ENCODE data around the gene CACNA1C.

CACNA1C gene

DNA sequence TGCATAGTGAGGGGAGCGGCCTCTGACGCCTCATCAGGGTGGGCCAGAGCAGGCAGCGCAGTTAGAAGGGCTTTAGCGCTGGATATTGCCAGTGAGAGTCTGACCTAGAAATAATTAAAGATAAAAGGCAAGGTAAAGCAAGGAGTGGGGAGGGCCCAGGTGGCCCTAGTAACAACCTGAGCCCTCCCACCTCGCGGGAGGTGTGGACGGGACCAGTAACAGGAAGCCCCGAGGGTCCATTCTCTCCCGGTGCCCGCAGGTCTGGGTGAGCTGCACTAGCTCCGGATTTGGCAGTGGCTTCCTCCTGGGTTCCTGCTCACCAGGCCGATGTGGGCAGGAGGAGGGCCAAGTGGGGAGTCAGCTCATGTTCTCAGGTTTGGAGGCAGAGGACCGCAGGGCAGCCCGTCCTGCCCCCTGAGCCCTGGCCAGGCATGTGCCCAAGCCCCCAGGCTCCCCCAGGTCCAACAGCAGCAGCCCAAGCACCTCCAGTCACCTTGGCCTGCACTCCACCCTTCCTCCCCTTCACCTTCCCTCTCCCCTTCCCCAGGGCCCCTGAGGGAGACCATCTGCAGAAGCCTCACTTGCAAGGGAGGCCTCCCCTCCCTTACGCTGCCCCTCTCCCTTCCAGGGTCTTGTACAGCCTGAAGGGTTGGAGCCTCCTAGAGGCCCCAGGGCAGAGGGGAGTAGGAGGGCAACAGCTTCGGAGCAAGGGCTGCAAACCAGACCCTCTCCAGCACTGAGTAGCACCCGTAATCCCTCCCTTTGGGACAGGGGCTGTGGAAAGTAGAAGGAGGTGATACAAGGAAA lies 597.7 kb downstream of the CACNA1C start:
- FAIRE-seq, result no peak
- no peak for DNase-seq (ENCODE audit: low spot score)

GRCh38 chr12:2651068-2651965 lies 598.5 kb downstream of the CACNA1C start:
- no peak for FAIRE-seq
- no peak for DNase-seq (ENCODE audit: low spot score)

DNA sequence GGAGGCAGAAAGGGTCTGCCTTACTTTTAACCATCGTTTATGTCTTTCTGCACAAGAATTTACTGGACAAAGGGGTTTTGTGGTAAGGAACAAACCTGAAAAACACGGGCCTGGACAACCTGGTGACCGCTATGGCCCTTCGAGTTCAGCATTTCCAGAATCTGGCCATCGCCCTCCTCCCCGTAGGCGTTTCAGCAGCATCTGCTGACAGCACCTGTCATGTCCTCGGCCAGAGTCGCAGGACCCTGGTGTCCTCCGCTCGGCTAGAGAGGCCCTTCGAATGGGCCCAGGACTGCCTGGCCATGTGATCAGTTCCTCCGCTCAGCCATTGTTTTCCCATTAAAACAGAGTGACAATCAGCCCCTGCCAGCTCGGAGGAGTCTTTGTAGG lies 599.2 kb downstream of the CACNA1C start:
- no peak for DNase-seq (ENCODE audit: low spot score)
- no peak for FAIRE-seq

DNA sequence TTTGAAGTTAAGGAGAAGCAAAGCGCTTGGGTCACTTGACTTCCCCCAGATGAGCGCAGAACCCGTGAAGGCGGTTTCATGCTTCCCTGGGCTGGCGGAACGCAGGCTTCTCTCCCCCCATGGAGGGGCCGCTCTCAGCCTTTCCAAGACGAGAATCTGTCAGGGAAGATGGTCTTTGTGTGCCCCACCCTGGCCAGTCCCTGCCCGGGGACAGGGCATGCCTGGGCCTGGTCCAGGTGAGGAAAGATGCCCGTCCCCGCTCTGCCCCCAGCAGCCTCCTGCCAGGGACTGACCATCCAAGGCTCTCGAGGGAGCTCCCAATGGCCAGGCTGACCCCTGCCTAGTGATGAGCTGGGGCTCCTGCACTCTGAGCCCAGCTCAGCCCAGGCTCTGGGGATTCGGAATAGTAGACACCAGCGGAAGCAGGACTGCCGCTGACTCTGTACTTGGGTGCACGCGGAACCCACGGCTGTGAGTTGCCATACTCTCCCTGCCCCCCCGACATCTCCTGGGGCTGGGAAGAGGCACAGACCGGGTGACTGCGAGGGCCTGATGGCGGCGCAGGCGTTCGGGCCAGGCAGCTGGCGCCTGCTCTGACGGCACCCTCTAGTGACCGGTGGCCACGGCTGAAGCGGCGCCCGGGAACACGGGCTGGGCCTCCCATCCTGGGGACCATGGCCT lies 599.8 kb downstream of the CACNA1C start:
- FAIRE-seq, result no peak

DNA sequence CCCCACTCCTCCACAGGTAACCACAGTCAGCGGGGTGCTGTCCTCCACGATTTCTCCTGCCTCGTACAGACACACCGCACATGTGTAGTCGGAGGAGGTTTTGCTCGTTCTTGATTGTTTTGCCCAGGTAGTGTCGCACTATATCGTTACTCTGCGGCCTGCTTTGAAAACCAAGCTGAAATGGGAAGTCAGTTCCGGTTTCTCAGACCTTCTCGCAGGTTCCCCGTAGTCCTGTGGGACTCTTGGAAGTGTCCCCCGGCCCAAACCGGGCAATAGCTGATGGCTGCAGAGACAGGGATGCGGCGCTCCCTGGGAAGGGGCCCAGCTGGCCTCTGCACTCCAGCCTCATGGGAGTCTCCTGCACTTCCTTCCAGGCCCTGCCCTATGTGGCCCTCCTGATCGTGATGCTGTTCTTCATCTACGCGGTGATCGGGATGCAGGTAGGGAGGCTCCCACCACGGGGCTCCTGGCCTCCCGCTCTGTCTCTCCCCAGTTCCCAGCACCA lies 600.7 kb downstream of the CACNA1C start:
- FAIRE-seq (peak; percentile 68), DNase-seq (ENCODE audit: low spot score) (no peak)

More for the DNA sequence above, 599.8 kb downstream of the CACNA1C start:
- DNase-seq (ENCODE audit: low spot score), result no peak

- FAIRE-seq (no peak), DNase-seq (ENCODE audit: low spot score) (no peak)
These were observed 601.5 kb downstream of the CACNA1C start for GRCh38 chr12:2654311-2654710.

- FAIRE-seq, result no peak
- DNase-seq (ENCODE audit: low spot score), result no peak
These were observed 602.0 kb downstream of the CACNA1C start for GRCh38 chr12:2654741-2655140.

DNA sequence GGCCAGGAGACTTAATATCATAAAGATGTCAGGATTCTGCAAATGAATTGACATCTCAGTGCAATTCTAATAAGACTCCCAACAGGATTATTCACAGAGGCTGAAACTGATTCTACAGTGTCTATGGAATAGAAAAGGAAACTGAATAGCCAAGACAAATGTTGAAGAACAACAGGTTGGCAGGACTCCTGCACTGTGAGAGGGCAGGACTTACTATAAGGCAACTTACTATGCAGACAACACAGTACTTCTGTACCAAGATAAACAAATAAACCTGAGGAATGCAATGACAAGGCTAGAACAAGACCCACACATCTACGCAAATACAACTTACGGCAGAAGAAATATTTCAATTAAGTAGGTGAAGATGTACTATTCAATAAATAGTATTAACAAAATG lies 609.7 kb downstream of the CACNA1C start:
- no peak for DNase-seq (ENCODE audit: low spot score)
- no peak for FAIRE-seq

DNA sequence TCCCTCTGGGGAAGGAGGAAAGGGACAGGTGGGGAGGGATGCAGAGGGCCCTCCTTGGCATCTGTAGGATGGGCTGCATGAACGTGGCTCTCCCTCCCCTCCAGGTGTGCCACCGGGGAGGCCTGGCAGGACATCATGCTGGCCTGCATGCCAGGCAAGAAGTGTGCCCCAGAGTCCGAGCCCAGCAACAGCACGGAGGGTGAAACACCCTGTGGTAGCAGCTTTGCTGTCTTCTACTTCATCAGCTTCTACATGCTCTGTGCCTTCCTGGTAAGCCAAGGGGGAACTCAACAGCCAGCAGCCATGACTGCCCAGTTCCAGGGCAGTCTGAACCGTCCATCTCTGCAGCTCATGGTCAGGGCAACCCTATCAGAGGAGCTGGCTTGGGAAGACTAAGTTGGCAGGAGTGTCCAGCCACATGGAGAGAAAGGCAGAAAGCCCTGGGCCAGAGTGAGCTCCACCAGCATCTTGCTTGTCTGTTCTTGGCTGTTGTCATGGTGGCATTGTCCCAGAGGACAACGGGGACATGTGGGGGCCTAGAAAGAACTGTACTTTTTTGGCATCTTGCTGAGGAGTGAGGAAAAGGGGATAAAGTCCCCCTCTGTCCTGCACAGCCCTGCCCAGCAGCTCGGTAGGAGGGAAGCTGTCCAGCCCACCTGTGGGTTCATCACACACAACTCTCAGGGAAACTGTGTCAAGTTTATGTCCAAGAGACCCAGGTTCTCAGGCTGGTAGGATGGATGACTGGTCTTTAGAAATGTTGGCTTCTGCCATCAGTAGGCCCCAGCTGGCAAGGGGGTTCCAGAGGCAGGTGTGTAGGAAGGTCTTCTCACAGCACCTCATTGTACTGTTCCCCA lies 612.2 kb downstream of the CACNA1C start:
- DNase-seq (ENCODE audit: low spot score) (no peak), FAIRE-seq (peak; percentile 81)

GRCh38 chr12:2666411-2666810 lies 613.6 kb downstream of the CACNA1C start:
- FAIRE-seq (no peak), DNase-seq (ENCODE audit: low spot score) (no peak)

DNA sequence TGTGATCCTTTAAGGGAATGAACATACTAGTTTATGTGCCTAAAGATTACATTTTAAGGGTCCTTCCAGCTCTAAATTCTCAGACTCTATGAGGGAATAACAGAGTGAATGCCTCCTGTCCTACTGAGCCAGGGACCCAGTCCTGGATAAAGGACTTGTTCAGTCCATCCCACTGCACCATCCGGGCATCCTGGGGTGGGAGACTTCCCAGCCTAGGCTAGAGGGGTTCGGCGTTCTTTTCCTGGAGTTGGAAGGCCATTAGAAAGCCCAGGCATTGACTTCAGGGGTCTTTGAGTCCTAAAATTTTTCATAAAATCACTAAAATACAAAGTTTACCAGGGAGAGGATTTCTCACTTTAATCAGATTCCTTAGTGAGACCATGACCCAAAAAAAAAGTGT lies 614.1 kb downstream of the CACNA1C start:
- DNase-seq (ENCODE audit: low spot score) (no peak), FAIRE-seq (no peak)

DNA sequence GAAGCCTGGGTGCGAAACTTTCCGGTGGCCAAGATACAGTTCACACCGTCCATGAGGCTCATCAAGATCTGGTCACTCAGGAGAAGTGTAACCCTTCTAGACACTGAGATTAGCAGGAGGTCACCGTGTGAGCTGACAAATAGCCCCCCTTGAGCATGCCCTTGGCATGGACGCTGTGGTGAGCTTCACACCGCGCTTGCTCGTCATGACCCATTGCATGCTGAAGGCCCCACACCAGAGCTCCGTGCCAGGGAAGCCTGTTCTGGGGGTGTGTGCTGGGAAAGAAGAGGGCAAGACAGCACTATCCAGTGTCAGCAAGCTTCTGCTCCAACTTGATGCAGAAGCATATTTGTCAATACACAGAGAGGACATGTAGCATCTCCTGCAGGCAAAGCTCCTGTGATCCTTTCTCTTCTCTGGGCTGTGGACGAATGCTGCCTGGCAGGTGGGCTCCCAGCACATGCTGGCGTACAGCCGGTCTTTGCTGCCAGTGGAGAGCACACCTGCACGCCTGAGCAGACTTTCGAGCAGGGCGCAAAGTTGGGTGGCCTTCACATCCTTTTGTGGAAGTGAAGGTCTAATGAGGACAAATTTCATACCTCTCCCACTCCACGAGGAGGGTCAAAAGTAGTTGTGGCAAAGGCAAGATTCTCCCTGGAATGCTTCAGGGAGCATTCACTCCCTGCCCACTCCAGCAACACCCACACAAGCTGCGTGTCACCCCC lies 615.1 kb downstream of the CACNA1C start:
- DNase-seq (ENCODE audit: low spot score), result no peak
- peak; percentile 69 for FAIRE-seq

- DNase-seq (ENCODE audit: low spot score) (no peak), FAIRE-seq (no peak)
These were observed 616.0 kb downstream of the CACNA1C start for GRCh38 chr12:2668816-2669215.

- no peak for FAIRE-seq
- DNase-seq (ENCODE audit: low spot score), result no peak
These were observed 616.8 kb downstream of the CACNA1C start for GRCh38 chr12:2669560-2669959.

GRCh38 chr12:2672863-2673262 lies 620.1 kb downstream of the CACNA1C start:
- no peak for DNase-seq (ENCODE audit: low spot score)
- FAIRE-seq, result peak; percentile 13

DNA sequence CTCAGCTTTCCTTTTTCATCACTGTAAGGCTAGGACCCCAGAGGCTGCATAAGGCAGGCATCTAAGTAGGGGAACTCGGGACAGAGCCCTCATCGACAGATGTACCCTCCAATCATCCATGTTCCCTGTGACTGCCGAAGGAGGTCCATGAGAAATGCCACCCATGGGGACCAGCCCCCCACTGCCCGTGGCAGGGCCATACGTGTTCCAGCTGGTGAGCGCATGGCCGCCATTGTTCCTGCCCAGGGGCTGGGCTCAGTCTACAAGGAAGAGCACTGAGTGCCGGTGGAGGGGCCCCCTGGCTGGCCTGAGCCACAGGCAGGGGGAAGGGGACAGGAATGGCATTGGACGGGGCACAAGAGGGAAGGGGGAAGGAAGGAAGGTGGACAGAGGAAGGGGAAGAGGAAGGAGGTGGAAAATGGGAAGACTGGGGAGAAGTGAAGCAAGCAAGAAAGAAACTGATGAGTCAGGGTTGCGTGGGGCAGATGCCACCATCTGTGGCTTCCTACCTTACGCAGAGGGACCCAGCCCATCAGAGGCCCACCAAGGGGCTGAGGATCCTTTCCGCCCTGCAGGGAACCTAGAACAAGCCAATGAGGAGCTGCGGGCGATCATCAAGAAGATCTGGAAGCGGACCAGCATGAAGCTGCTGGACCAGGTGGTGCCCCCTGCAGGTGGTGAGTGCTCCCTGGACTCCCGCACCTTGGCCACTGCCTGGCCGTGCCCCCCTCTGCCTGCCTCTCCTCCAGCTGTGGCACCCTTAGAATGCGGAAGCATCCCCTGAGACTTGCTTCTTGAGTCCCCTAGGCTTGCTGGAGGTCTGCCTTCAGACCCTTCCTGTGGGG lies 621.4 kb downstream of the CACNA1C start:
- FAIRE-seq, result peak; percentile 69

DNA sequence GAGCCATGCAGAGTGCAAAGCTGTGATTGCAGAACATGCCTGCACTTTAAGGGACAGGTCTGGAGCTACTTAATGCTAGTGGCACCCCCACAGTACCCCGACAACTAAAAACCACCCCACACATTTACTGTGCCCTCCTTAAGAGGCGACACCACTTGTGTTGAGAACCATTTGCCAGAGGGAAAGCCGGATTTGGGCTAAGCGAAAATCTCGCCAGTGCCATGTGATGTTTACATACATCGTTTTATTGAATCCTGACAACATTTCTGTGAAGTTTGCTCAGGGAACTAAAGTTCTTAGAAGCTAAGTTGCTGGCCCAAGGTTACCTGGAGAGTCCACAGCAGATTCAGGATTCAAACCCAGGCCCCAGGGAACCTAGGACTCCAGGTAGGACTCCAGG lies 623.0 kb downstream of the CACNA1C start:
- FAIRE-seq (no peak), DNase-seq (ENCODE audit: low spot score) (no peak)

More for the DNA sequence above, 621.4 kb downstream of the CACNA1C start:
- no peak for DNase-seq (ENCODE audit: low spot score)

GRCh38 chr12:2677142-2677880 lies 624.5 kb downstream of the CACNA1C start:
- FAIRE-seq (peak; percentile 23), DNase-seq (ENCODE audit: low spot score) (no peak)
